Measurements from ENCODE around the gene PTPRT. TPM values are rescaled to one million over a fixed set of nuclear protein-coding genes. Genes with fewer than 3 reads are reported as not detected.

The PTPRT gene
- total RNA-seq, 4 donors from 2014 or later: 0.72 to 2.5 (median 1.4) TPM

DNA sequence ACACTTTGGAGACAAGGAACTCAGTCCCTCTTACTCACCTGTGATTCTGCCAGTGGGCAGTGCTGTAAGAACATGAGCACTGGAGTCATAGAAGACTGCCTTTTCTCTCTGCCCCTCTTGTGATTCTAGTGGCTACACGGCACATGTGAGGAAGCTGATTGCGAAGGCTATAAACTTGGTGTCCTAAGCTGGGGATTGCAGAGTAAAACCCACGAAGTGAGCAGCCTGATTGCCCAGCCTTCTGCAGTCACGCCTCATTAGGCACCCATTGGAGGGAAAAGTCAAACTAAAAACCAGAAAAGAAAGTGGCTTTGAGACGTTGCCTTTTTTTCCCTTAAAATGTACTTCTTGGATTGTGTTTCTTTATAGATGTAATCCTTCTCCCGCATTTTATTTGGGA, 823.1 kb downstream of the PTPRT start:
- Histone ChIP-seq H3K9me3 (no peaks in the 10 kb centered on the region), H3K4me1 (no peaks in the 10 kb centered on the region), H3K4me3 (no peak overlapping the region), H3K27ac (no peak overlapping the region), H3K36me3 (no peaks in the 10 kb centered on the region), H3K27me3 (peaks cover 9% of the 10 kb centered on the region)
- no peak for TF ChIP-seq POLR2AphosphoS5 (IDR thresholded peaks at IDR 0.05)
- no peak for TF ChIP-seq POLR2A (IDR thresholded peaks at IDR 0.05)
- TF ChIP-seq EP300 (IDR thresholded peaks at IDR 0.05): no peak
- TF ChIP-seq, protein P1, sequence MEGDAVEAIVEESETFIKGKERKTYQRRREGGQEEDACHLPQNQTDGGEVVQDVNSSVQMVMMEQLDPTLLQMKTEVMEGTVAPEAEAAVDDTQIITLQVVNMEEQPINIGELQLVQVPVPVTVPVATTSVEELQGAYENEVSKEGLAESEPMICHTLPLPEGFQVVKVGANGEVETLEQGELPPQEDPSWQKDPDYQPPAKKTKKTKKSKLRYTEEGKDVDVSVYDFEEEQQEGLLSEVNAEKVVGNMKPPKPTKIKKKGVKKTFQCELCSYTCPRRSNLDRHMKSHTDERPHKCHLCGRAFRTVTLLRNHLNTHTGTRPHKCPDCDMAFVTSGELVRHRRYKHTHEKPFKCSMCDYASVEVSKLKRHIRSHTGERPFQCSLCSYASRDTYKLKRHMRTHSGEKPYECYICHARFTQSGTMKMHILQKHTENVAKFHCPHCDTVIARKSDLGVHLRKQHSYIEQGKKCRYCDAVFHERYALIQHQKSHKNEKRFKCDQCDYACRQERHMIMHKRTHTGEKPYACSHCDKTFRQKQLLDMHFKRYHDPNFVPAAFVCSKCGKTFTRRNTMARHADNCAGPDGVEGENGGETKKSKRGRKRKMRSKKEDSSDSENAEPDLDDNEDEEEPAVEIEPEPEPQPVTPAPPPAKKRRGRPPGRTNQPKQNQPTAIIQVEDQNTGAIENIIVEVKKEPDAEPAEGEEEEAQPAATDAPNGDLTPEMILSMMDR (IDR thresholded peaks at IDR 0.05): no peak
- 60% methylated on average over 6 of the region's 6 CpGs for WGBS
- no peak for DNase-seq (ENCODE audit: low spot score in 2 of 2)

DNA sequence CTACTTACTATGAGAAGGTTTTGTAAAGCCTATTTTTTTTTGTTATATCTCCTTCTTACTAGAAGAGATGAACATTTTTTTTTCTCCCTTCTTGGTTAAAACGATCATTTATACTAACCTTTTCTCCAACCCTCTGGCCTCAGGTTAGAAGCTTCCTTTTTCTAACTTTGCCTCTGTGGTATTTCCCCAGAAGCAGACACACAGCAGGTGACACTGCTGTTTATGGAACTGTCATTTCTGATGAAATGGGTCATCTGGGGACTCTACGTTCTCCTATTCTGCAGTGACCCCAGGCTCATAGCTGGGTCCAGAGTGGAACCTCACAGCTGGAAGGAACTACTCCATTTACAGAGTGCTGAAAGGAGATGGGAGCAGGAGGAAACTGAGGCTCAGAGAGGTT, 825.3 kb downstream of the PTPRT start:
- Histone ChIP-seq H3K27me3 (peaks cover 9% of the 10 kb centered on the region), H3K27ac (no peak overlapping the region), H3K9me3 (no peaks in the 10 kb centered on the region), H3K4me3 (no peak overlapping the region), H3K4me1 (no peaks in the 10 kb centered on the region), H3K36me3 (no peaks in the 10 kb centered on the region)
- DNase-seq (ENCODE audit: low spot score in 2 of 2): no peak
- WGBS: 70% methylated on average over 2 of the region's 2 CpGs
- TF ChIP-seq, protein P1 (IDR thresholded peaks at IDR 0.05): no peak
- TF ChIP-seq POLR2A (IDR thresholded peaks at IDR 0.05) (no peak), EP300 (IDR thresholded peaks at IDR 0.05) (no peak), POLR2AphosphoS5 (IDR thresholded peaks at IDR 0.05) (no peak)

DNA sequence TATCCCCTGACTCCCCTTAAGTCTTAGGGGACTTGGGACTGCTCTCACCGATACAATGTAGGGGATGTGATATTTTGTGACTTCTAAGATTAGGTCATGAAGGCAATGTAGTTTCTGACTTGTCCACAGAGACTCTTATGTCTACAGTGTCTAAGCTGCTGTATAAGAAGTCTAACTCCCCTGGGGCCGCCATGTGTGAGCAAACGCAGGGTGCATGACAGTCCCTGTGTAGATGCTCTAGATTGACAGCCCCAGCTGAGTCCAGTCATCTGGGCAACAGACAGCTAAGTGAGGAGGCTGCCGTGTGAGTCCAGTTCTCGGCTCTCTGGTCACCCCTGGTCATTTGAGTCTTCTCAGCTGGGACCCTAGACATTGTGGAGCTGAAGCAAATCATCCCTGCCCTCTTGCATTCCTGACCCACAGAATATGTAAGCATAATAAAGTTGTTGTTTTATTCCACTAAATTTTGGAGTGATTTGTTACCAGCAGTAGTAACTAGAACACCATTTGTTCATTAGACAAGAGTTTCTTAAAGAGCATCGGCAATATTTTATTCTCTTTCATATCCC, 828.2 kb downstream of the PTPRT start:
- TF ChIP-seq EP300 (IDR thresholded peaks at IDR 0.05) (no peak), POLR2AphosphoS5 (IDR thresholded peaks at IDR 0.05) (no peak), POLR2A (IDR thresholded peaks at IDR 0.05) (no peak)
- TF ChIP-seq, protein P1 (IDR thresholded peaks at IDR 0.05): no peak
- 68% methylated on average over 6 of the region's 6 CpGs for WGBS
- H3K4me1 ChIP-seq: no peaks in the 10 kb centered on the region

DNA sequence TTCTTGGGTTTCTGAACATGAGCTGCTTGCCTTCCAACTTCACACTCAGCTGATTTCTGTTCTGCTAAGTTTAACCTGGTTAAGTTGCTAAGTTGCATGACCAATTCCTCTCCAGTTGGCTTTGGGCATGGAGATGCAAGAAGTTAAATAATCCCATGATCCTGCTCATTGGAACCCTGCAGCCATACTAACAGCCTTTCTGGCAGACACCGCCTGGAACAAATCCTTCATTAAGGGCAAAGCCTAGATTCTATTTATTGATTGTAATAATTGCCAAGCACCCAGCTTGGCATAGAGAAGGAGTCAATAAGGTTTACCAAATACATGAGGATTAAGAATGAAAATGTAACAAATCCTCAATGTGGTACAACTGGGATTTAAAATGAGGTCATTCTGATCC, 829.1 kb downstream of the PTPRT start:
- H3K27ac ChIP-seq: no peak overlapping the region
- H3K27me3 ChIP-seq: no peaks in the 10 kb centered on the region
- no peaks in the 10 kb centered on the region for H3K9me3 ChIP-seq
- no peaks in the 10 kb centered on the region for H3K36me3 ChIP-seq
- TF ChIP-seq, protein P1 (IDR thresholded peaks at IDR 0.05): no peak
- no peak for TF ChIP-seq POLR2AphosphoS5 (IDR thresholded peaks at IDR 0.05)
- no peak for TF ChIP-seq EP300 (IDR thresholded peaks at IDR 0.05)
- TF ChIP-seq POLR2A (IDR thresholded peaks at IDR 0.05): no peak
- no peak for DNase-seq (ENCODE audit: low spot score in 2 of 2)
- no peaks in the 10 kb centered on the region for H3K4me1 ChIP-seq
- 68% methylated on average over 1 of the region's 1 CpG for WGBS
- H3K4me3 ChIP-seq: no peak overlapping the region

More for the DNA sequence above, 828.2 kb downstream of the PTPRT start:
- Histone ChIP-seq H3K27ac (no peak overlapping the region), H3K9me3 (no peaks in the 10 kb centered on the region), H3K27me3 (peaks cover 4% of the 10 kb centered on the region), H3K4me3 (no peak overlapping the region), H3K36me3 (no peaks in the 10 kb centered on the region)
- DNase-seq (ENCODE audit: low spot score in 2 of 2): no peak

DNA sequence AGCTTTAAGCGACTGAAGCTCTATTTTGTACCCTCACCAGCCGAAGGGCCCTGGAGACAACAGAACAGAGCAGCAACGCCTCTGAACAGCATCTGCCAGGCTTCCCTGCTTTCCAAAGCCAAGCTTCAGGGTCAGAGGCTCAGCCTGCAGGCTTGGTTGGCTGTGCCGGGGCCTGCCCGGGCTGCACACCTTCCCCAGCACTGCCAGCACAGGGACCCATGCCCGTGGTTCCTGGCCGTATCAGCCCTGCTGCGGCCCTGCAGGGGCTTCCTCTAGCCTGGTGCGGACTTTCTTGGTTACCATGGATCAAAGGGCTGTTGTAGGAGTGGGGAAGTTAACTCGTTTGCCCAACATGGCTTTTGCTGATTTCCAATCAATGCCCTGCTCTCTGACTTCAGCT, 830.1 kb downstream of the PTPRT start:
- Histone ChIP-seq H3K27ac (no peak overlapping the region), H3K27me3 (no peaks in the 10 kb centered on the region), H3K9me3 (no peaks in the 10 kb centered on the region), H3K36me3 (no peaks in the 10 kb centered on the region), H3K4me3 (no peak overlapping the region), H3K4me1 (no peaks in the 10 kb centered on the region)
- no peak for TF ChIP-seq EP300 (IDR thresholded peaks at IDR 0.05)
- TF ChIP-seq POLR2A (IDR thresholded peaks at IDR 0.05): no peak
- TF ChIP-seq, protein P1 (IDR thresholded peaks at IDR 0.05): no peak
- TF ChIP-seq POLR2AphosphoS5 (IDR thresholded peaks at IDR 0.05): no peak
- WGBS: 65% methylated on average over 9 of the region's 10 CpGs
- DNase-seq (ENCODE audit: low spot score in 2 of 2): no peak

Data from suprapubic skin (tissue), 4 donors.